HEK293 (cell line): ENCODE results near the gene ETV6.

Experiments used
- BCL11A ChIP-seq: fragments of 450-650 bp; formaldehyde crosslinking; IDR thresholded peaks from 2 replicates; pipeline ENCODE4 v1.5.1; 2016; ENCODE audit warnings: low read depth, missing biosample characterization, missing genetic modification characterization
- ZBTB21 ChIP-seq: fragments of 450-650 bp; formaldehyde crosslinking; IDR thresholded peaks from 2 replicates; pipeline ENCODE4 v1.5.1; 2017; ENCODE audit warnings: missing biosample characterization, missing genetic modification characterization
- ZNF155 ChIP-seq: fragments of 450-650 bp; formaldehyde crosslinking; IDR thresholded peaks from 2 replicates; pipeline ENCODE4 v1.5.1; 2016; ENCODE audit warnings: missing biosample characterization, missing genetic modification characterization
- ZNF549 ChIP-seq: fragments of 450-650 bp; IDR thresholded peaks from 2 replicates; pipeline ENCODE4 v1.5.1; 2018; ENCODE audit warnings: missing biosample characterization, missing genetic modification characterization, mild to moderate bottlenecking, inconsistent platforms, moderate library complexity
- ZNF830 ChIP-seq: fragments of 450-650 bp; IDR thresholded peaks from 2 replicates; pipeline ENCODE4 v1.5.0; 2018; ENCODE audit warnings: missing biosample characterization, missing genetic modification characterization, low read depth, mild to moderate bottlenecking, moderate library complexity
- TF ChIP-seq, protein P1 (sequence below): sonication (generic); formaldehyde crosslinking; IDR thresholded peaks from 2 replicates; pipeline ENCODE4 v1.8.1; 2022; ENCODE audit warnings: mild to moderate bottlenecking, moderate library complexity, missing genetic modification reagents
- TF ChIP-seq, protein P2 (sequence below): fragments of 450-650 bp; formaldehyde crosslinking; IDR thresholded peaks from 2 replicates; pipeline ENCODE4 v1.5.1; 2016; ENCODE audit warnings: missing biosample characterization, missing genetic modification characterization

DNA sequence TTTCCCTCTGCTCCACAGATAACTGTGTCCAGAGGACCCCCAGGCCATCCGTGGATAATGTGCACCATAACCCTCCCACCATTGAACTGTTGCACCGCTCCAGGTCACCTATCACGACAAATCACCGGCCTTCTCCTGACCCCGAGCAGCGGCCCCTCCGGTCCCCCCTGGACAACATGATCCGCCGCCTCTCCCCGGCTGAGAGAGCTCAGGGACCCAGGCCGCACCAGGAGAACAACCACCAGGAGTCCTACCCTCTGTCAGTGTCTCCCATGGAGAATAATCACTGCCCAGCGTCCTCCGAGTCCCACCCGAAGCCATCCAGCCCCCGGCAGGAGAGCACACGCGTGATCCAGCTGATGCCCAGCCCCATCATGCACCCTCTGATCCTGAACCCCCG, 219.9 kb downstream of the ETV6 start:
- TF ChIP-seq ZNF155 (no peak), ZNF830 (tag by site-specific recombination) (no peak), BCL11A (tag by site-specific recombination) (no peak), ZBTB21 (tag by site-specific recombination) (no peak), ZNF549 (tag by site-specific recombination) (no peak)
- TF ChIP-seq, protein P1, sequence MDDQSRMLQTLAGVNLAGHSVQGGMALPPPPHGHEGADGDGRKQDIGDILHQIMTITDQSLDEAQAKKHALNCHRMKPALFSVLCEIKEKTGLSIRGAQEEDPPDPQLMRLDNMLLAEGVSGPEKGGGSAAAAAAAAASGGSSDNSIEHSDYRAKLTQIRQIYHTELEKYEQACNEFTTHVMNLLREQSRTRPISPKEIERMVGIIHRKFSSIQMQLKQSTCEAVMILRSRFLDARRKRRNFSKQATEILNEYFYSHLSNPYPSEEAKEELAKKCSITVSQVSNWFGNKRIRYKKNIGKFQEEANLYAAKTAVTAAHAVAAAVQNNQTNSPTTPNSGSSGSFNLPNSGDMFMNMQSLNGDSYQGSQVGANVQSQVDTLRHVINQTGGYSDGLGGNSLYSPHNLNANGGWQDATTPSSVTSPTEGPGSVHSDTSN, result no peak
- TF ChIP-seq, protein P2, sequence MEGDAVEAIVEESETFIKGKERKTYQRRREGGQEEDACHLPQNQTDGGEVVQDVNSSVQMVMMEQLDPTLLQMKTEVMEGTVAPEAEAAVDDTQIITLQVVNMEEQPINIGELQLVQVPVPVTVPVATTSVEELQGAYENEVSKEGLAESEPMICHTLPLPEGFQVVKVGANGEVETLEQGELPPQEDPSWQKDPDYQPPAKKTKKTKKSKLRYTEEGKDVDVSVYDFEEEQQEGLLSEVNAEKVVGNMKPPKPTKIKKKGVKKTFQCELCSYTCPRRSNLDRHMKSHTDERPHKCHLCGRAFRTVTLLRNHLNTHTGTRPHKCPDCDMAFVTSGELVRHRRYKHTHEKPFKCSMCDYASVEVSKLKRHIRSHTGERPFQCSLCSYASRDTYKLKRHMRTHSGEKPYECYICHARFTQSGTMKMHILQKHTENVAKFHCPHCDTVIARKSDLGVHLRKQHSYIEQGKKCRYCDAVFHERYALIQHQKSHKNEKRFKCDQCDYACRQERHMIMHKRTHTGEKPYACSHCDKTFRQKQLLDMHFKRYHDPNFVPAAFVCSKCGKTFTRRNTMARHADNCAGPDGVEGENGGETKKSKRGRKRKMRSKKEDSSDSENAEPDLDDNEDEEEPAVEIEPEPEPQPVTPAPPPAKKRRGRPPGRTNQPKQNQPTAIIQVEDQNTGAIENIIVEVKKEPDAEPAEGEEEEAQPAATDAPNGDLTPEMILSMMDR, result no peak
